Measurements from ENCODE around the gene FAM135A.
"Not testable (repeated sequence)": the region's sequence is repeated elsewhere in the genome, so short reads cannot be mapped to it uniquely, and the experiment has no call there.

FAM135A gene

DNA sequence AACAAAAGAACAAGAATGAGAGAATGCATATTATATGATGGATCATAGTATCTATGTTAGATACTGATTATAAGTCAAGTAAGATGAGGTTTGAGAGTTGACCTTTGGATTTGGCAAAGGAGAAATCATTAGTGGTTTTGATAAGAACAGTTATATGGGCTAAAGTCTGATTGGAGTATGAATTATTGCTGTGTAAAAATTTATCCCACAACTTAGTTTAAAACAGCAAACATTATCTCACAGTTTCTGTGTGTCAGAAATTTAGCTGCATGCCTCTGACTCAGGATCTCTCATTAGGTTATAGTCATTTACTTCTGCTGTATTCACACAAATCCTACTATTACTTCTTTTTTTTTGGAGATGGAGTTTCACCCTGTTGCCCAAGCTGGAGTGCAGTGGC, 56.7 kb downstream of the FAM135A start:
- DNase-seq, result no peak

DNA sequence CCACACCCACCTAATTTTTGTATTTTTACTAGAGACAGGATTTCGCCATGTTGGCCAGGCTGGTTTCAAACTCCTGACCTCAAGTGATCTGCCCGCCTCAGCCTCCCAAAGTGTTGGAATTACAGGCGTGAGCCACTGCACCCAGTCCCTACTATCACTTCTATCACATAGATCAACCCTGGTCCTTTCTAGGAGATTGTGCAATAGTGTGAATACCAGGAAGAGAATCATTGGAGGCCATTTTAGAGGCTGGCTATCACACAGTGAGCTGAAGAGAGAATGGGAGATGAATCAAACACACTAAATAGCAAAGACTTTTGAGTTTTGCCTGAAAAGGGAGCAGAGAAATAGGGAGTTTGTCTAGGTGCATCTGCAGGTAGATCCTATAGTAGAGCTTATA, 57.2 kb downstream of the FAM135A start:
- DNase-seq, result not testable (repeated sequence)

DNA sequence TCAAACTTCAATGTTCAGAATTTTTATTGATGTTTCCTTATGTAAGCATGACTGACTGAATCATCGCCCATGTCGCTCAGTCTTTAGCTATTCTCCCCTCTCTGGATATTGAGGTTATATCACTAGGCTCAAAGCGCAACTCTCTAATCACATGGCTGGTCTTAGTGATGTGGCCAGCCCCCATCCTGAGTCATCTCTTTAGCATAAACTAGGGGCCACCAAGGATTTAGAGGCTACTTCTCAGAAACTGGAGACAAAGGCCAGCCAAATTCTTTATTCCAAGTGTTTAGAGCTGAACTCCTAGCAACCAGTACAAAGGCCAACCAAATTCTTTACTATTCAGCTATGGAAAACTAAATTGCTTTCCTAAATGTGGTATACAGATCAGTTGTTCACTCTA, 61.4 kb downstream of the FAM135A start:
- DNase-seq, result no peak

DNA sequence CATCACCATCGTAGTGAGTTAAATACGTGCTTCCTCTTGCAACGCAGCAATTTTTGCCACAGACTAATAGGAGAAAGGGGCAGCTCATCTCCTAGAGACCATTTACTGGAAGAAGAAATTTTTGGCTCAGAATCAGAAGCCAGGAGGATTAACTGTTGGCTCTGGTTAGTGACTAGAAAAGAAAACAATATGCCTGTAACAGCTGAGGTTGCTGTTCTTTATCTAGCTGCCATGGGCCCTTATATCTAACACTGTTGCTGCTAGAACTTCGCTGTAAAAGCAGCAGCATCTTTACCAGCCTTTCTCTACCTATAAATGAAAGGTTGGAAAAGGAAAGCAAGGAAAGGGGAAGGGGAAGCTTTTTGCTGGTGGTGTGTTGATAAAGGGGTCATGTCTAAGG, 65.9 kb downstream of the FAM135A start:
- DNase-seq, result no peak

DNA sequence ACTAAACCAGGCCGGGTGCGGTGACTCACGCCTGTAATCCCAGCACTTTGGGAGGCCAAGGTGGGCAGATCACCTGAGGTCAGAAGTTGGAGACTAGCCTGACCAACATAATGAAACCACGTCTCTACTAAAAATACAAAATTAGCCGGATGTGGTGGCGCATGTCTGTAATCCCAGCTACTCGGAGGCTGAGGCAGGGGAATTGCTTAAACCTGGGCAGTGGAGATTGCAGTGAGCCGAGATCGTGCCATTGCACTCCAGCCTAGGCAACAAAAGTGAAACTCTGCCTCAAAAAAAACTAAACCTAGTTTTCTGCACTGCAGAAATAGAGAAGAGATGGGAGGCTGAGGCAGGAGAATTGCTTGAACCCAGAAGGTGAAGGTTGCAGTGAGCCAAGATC, 73.3 kb downstream of the FAM135A start:
- DNase-seq, result not testable (repeated sequence)

DNA sequence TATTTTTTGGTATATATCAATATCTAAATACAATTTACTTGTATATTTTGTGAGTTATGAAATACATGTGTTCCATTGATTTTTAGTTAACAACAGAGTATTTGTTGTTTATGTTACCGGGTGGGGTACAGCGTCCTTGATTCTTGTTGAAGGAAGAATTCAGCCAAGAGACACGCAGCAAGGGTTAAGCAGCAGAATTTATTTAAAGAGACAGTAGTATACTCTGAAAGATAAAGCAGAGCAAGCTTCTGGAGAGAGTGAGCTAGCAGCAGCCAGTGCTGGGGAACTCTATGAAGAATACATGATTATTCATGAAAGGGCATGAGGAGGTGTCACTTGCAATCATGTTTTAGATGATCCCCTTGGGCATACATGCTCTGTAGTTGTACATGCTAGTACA, 76.1 kb downstream of the FAM135A start:
- no peak for DNase-seq

DNA sequence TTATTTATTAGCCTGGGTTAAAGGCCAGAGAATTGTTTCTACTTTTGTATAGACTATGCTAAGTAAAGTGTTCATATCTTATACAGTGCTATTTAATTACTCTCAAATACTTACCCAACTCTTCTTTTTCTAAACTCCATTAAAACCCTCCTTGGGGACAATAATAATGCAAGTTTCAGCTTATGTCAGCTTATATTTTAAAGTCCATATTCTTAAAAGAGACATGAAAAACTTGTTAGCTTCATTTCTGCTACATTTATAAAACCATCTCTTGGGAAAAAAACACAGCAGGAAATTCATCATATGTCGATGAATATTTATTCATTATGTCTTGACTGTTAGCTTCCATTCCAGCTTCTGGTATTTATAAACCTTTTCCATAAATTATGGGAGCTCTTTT, 81.5 kb downstream of the FAM135A start:
- DNase-seq, result no peak

DNA sequence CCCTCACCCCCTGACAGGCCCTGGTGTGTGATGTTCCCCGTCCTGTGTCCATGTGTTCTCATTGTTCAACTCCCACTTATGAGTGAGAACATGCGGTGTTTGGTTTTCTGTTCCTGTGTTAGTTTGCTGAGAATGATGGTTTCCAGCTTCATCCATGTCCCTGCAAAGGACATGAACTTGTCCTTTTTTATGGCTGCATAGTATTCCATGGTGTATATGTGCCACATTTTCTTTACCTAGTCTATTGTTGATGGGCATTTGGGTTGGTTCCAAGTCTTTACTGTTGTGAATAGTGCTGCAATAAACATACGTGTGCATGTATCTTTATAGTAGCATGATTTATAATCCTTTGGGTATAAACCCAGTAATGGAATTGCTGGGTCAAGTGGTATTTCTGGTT, 82.5 kb downstream of the FAM135A start:
- not testable (repeated sequence) for DNase-seq

DNA sequence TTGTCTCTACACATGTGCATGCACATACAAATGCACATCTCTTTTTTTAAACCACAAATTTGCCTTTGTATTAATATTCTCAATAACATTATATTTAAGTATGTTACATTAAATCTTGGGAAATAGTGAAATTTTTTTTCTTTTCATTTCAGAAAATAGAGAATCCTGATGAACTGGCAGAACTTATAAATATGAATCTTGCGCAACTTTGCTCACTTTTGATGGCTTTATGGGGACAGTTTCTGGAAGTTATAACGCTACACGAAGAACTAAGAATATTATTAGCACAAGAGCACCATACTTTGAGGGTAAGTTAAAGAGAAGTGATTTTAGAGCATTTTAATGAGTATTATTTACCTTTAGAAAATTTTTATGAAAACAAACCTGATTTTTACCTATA, 89.2 kb downstream of the FAM135A start:
- DNase-seq, result no peak

DNA sequence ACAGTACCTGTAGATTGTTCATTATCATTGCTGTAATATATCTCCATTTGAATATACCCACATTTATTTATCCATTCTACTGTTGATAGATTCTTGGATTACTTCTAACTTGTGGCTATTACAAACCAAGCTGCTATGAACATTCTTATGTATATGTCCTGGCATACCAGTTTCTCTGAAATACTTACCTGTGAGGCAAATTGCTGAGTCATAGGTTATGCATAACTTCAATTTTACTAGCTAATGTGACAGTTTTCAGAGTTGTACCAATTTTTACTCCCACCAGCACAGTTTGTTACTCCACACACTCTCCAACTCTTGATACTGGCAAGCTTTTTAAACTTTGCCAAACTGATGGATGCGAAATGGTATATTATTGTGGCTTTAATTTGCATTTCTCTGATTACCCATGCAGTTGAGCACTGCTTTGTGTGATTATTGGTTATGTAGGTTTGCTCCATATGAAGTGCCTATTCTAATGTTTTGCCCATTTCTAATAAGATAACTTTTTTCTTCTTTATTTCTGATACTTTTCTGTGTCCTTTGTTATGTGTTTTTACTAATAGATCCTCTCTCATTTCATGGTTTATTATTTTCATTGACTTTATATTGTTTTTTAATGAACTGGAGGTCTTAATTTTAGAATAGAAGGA, 90.6 kb downstream of the FAM135A start:
- DNase-seq, result no peak

DNA sequence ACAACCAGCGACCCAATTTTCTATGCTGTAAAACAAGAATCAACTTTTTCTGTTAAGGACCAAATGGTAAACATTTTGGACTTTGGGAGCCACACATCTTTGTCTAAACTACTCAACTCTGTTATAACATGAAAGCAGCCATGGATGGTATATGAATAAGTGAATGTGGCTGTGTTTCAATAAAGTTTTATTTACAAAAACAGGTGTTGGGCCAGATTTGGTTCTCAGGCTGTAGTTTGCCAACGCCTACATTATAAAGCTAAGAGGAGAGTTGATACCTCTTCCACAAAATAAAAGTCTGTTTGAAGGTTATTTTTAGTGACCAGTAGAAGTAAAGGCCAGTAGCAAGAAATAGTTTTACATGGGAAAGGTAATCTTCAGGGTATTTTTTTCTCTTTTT, 93.0 kb downstream of the FAM135A start:
- no peak for DNase-seq

DNA sequence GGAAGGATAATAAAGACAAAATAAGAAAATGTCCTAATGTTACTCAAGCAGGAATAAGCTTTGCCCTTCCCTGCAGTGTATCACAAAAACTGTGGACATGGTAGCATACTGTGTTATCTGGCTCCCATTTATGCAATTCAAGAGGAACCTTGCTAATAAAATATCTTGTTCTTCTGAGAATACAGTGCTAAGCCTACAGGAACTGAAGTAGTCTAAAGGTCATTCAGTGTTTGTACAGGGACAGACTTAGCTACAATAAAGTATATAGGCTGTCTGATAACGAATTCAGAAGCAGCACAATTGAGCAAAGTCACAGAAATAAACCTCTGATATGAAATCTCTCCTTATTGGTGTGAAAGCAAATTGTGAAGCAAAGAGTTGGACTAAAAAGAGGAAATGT, 93.9 kb downstream of the FAM135A start:
- DNase-seq, result no peak

DNA sequence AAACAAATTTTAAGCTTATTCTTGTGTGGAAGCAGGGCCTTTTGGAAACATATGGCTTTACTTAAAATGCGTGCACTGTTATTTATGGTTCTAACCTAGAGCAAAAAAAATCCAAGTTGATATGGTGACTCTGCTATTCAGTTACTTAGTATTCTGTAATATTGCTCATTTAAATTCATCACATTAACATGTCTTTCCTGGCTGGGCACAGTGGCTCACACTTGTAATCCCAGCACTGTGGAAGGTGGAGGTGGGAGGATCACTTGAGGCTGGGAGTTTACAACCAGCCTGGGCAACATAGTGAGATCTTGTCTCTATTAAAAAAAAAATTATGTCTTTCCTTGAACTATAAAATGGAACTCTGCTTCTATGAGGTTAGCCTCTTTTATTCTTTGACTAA, 95.6 kb downstream of the FAM135A start:
- no peak for DNase-seq

DNA sequence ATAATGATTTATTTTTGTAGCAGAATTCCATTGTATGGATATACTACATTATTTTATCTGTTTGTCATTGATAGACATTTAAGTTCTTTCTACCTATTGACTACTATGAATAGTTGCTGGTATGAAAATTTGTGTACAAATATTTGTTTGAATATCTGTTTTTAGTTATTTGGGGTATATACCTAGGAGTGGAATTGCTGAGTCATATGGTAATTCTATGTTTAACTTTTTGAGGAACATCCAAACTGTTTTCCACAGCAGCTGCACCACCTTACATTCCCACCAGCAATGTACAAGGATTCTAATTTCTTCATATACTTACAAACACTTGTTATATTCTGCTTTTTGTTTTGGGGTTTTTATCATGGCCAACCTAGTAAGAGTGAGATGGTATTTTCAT, 97.3 kb downstream of the FAM135A start:
- no peak for DNase-seq

DNA sequence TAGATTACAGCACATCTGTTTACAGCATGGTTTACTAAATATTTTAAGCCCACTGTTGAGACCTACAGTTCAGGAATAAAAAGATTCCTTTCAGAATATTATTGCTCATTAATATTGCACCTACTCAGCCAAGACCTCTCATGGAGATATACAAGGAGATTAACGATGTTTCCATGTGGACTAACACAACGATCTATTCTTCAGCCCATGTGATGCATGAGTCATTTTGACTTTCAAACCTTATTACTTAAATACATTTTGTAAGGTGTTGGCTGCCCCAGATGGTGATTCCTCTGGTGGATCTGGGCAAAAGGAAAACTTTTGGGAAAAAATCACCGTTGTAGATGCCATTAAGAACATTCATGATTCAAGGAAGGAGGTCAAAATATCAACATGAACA, 105.4 kb downstream of the FAM135A start:
- DNase-seq, result no peak

DNA sequence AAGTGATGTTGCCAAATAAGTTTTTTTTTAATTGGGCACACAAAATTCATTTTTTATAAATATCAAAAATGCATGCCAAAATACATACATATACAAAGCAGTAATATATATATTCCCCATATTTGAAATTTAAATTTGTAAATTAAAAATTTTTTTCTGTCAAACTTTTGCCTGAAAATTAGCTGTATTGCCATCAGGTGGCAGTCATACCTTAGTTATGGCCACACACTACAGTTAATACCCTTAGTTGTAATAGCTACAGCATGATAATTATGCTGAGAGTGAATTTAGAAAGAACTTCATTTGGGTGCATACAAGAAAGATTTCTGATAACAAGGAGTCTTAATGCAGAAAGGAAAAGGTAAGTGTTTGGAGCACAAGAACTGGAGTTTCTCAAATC, 107.3 kb downstream of the FAM135A start:
- no peak for DNase-seq

DNA sequence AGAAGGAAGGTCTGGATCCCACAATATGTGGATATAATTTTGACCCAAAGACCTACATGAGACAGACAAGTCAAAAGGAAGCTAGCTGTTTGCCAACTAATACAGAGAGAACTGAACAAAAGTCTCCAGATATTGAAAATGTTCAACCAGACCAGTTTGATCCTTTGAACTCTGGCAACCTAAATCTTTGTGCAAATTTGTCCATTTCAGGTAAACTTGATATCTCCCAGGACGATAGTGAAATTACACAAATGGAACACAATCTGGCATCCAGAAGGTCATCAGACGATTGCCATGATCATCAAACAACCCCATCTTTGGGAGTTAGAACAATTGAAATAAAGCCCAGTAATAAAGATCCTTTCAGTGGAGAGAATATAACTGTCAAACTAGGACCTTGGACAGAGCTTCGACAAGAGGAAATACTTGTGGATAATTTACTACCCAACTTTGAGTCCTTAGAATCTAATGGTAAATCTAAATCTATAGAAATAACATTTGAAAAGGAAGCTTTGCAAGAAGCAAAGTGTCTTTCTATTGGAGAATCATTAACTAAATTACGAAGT, 111.5 kb downstream of the FAM135A start:
- no peak for DNase-seq

DNA sequence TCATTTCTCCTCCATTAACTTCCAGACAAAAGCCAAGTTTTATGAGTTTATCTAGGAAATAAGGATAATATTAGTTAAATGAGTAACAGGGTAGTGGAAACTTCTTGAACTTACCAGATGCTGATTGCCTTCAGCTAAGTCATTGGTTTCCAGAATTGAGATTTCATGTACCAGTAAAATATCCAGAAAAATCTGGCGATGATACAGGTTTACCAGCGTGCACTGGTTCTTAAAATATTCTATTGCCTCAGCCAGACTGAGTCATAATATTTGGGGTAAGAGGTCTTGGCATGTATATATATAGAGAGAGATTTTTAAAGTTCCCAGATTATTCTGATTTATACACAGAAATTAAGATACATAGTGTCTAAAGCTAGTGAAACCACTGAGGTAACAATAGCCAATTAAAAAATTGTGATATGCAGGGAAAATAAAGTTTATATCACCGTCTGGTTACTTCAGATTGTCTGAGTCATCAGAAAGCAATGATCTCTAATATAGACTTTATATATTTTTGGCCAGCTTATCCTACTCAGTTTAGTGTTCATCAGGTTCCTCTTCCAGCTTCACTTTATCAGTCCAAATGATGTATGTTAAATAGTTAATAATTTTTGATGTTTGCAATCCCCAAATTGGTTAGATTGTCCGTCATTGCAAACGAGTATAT, 113.9 kb downstream of the FAM135A start:
- no peak for DNase-seq

DNA sequence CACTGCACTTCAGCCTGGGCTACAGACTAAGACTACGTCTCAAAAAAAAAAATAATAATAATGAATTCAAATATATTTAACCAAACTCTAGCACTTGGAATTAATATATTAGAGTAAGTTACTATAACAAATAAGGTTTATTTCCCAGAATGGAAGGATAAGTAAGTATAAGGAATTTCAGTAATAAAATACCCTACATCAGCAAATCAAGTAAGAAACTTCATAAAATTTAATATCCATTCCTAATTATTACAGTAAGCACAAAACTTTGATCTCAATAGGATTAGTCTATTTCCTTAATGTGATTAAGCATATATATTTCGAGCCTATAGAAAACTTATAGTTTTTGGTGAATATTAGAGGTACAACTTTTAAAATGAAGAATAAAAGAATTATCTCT, 116.7 kb downstream of the FAM135A start:
- DNase-seq, result no peak

DNA sequence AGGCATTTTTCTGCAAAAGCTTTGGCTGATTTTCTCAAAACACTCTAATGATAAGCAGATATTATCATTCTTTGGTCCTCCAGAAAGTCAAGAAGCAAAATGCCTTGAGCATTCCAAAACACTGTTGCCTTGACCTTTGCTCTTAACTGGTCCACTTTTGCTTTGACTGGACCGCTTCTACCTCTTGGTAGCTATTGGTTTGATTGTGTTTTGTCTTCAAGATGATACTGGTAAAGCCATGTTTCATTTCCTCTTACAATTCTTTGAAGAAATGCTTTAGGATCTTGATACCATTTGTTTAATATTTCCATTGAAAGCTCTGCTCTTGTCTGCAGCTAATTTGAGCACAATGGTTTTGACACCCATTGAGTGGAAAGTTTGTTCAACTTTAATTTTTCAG, 117.8 kb downstream of the FAM135A start:
- DNase-seq, result no peak

DNA sequence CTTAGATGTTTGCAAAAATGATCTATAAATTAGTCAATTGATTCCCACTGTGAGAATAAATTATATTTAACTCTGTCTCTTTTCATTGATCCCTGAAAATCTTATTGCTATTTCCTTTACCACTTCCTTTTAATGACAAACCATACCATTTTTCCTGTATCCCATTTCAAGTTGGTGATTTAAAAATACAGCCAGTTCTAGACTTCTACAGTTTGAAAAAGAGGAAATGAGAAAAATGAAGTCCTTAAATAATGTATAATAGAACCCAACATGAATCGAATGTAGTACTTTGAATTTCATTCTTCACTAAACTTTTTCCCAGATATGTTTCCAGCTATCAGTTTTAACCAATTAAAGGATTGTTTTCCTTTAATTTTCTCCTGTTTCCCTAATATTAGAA, 124.0 kb downstream of the FAM135A start:
- no peak for DNase-seq

DNA sequence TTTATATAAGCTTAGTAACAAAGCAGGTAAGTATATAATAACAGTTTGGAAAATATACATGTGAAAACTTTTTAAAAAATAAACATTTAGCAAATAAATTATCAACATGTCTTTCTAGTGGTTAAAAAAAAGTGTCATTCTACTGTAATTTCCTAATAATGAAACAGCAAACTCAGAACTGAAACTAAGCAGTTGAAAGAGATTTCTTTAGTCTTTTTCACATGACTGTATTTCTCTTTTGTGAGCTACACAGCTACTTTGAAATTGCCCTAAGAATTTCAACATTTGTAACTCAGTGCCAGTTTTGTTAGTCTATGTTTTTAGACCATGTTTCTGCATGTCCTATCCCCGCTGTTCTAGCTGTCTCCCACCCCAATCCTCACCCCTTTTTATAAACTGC, 125.1 kb downstream of the FAM135A start:
- DNase-seq, result no peak

DNA sequence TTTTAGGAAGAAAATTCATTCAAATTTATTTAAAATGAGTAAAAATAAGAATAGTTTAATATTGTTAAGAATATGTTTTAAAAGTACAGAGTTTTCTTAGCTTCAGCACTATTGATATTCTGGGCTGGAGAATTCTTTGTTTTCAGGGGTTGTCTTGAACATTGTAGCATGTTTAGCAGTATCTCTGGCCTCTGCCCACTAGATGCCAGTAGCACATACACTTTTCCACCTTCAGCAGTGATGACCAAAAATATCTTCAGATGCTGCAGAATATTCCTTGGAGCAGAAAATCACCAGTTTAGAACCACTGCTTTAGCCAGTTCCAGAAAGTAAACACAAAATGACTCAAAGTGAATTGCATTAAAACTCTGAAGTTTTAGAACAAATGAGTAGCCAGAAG, 134.0 kb downstream of the FAM135A start:
- no peak for DNase-seq

DNA sequence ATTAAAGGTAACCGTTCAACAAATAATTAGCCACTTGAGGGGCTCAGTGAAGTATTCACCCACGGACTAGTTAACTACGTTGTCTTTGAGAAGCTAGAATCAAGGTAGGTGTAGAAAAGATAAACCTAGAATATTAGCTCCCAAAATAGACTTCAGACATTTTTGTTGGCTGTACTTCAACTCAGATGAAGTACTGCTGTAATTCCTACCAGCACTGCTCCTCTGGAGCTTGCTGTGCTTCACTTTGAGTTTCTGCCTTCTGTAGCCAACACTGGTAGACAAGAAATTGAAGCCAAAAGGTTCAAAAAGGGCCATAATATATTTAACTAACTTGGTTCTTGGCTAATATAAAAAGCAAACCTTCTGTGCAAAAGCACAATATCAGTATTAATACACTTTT, 134.6 kb downstream of the FAM135A start:
- DNase-seq, result no peak

DNA sequence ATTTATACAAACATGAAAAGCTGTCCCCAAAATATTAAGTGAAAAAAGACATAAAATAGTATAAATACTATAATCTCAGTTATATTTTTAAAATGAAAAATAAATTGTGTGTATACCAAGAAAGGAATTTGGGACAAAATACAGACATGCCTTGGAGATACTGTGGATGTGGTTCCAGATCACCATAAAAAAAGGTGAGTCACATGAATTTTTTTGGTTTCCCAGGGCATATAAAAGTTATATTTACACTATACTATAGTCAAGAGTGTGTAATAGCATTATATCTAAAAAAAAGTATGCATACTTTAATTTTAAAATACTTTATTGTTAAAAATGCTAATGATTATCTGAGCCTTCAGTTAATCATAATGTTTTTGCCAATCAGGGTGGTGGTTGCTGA, 136.0 kb downstream of the FAM135A start:
- DNase-seq, result no peak
